A673 (cell line): Measurements from ENCODE around the gene TUBA1C.
"Not testable (repeated sequence)": the region's sequence is repeated elsewhere in the genome, so short reads cannot be mapped to it uniquely, and the experiment has no call there.

Source experiments
- CTCF ChIP-seq: fragments of 300-800, 200-600 bp; sonication (generic); conservative IDR thresholded peaks from 2 replicates; pipeline ENCODE4 v1.5.1; 2017; ENCODE audit warnings: low read depth, mild to moderate bottlenecking, antibody characterized with exemption, low read length, moderate library complexity, mixed read lengths
- EZH2 ChIP-seq: fragments of 200-600 bp; sonication (generic); IDR thresholded peaks from 2 replicates; pipeline ENCODE4 v1.6.1; 2017; ENCODE audit warnings: borderline replicate concordance, low read depth, mild to moderate bottlenecking, mixed read lengths, antibody characterized with exemption, low read length; ENCODE audit not compliant: poor library complexity, severe bottlenecking

- TF ChIP-seq CTCF, EZH2: not testable (repeated sequence)
Observed at GRCh38 chr12:49317118-49317517, 52.2 kb downstream of the TUBA1C start.
